ENCODE results near the gene INPP5D. TPM values are rescaled to one million over a fixed set of nuclear protein-coding genes. Genes with fewer than 3 reads are reported as not detected.

Gene INPP5D
- total RNA-seq, 1 donor from 2014 or later, result 33.4 TPM

GRCh38 chr2:233210843-233211547, 150.9 kb downstream of the INPP5D start:
- intact Hi-C loops (cut with DNase I), result no loop called here
- no peaks in the 10 kb centered on the region for H3K9me3 ChIP-seq
- no peak for DNase-seq (ENCODE audit: extremely low spot score in 2 of 2)
- TF ChIP-seq POLR2A (IDR thresholded peaks at IDR 0.05), result no peak
- peak in 1 of 2 donors; percentile 13 for TF ChIP-seq POLR2AphosphoS5 (IDR thresholded peaks at IDR 0.05; ENCODE audit: insufficient read depth in 1 of 2, low read depth in 1 of 2)
- H3K4me3 ChIP-seq, result peak overlapping the region in 1 of 2 donors; percentile 19
- H3K4me1 ChIP-seq, result peaks cover 24% of the 10 kb centered on the region
- no peak overlapping the region for H3K27ac ChIP-seq
- H3K27me3 ChIP-seq, result no peaks in the 10 kb centered on the region
- no peaks in the 10 kb centered on the region for H3K36me3 ChIP-seq

- Histone ChIP-seq H3K27me3 (no peaks in the 10 kb centered on the region), H3K4me3 (peak overlapping the region in 1 of 2 donors; percentile 19), H3K4me1 (peaks cover 24% of the 10 kb centered on the region), H3K36me3 (no peaks in the 10 kb centered on the region), H3K27ac (no peak overlapping the region), H3K9me3 (no peaks in the 10 kb centered on the region)
- DNase-seq (ENCODE audit: extremely low spot score in 2 of 2), result no peak
- TF ChIP-seq POLR2AphosphoS5 (IDR thresholded peaks at IDR 0.05; ENCODE audit: insufficient read depth in 1 of 2, low read depth in 1 of 2) (no peak), POLR2A (IDR thresholded peaks at IDR 0.05) (no peak), CTCF (IDR thresholded peaks at IDR 0.05) (no peak)
- intact Hi-C loops (cut with DNase I), result no loop called here
These were observed 151.4 kb downstream of the INPP5D start for GRCh38 chr2:233211548-233211895.

- H3K27me3 ChIP-seq, result no peaks in the 10 kb centered on the region
- H3K9me3 ChIP-seq, result no peaks in the 10 kb centered on the region
- TF ChIP-seq POLR2AphosphoS5 (IDR thresholded peaks at IDR 0.05; ENCODE audit: insufficient read depth in 1 of 2, low read depth in 1 of 2) (no peak), CTCF (IDR thresholded peaks at IDR 0.05) (no peak), POLR2A (IDR thresholded peaks at IDR 0.05) (no peak)
- no peak overlapping the region for H3K4me3 ChIP-seq
- intact Hi-C loops (cut with DNase I), result no loop called here
- no peak for DNase-seq (ENCODE audit: extremely low spot score in 2 of 2)
- H3K27ac ChIP-seq, result no peak overlapping the region
- no peaks in the 10 kb centered on the region for H3K36me3 ChIP-seq
- H3K4me1 ChIP-seq, result peaks cover 24% of the 10 kb centered on the region
These were observed 152.9 kb downstream of the INPP5D start for GRCh38 chr2:233213011-233213410.

GRCh38 chr2:233213975-233214374, 153.8 kb downstream of the INPP5D start:
- intact Hi-C loops (cut with DNase I), result no loop called here
- no peak for TF ChIP-seq POLR2AphosphoS5 (IDR thresholded peaks at IDR 0.05; ENCODE audit: insufficient read depth in 1 of 2, low read depth in 1 of 2)
- no peak for TF ChIP-seq CTCF (IDR thresholded peaks at IDR 0.05)
- TF ChIP-seq POLR2A (IDR thresholded peaks at IDR 0.05), result no peak

GRCh38 chr2:233217892-233218377, 157.8 kb downstream of the INPP5D start:
- TF ChIP-seq POLR2AphosphoS5 (IDR thresholded peaks at IDR 0.05; ENCODE audit: insufficient read depth in 1 of 2, low read depth in 1 of 2) (no peak), POLR2A (IDR thresholded peaks at IDR 0.05) (no peak), CTCF (IDR thresholded peaks at IDR 0.05) (no peak)
- H3K27ac ChIP-seq, result no peak overlapping the region
- intact Hi-C loops (cut with DNase I), result no loop called here

More at GRCh38 chr2:233213975-233214374, 153.8 kb downstream of the INPP5D start:
- H3K27me3 ChIP-seq, result no peaks in the 10 kb centered on the region
- H3K27ac ChIP-seq, result no peak overlapping the region
- H3K4me1 ChIP-seq, result peaks cover 24% of the 10 kb centered on the region
- no peaks in the 10 kb centered on the region for H3K36me3 ChIP-seq
- no peaks in the 10 kb centered on the region for H3K9me3 ChIP-seq
- H3K4me3 ChIP-seq, result no peak overlapping the region
- no peak for DNase-seq (ENCODE audit: extremely low spot score in 2 of 2)

More at GRCh38 chr2:233217892-233218377, 157.8 kb downstream of the INPP5D start:
- H3K4me1 ChIP-seq, result no peaks in the 10 kb centered on the region
- no peaks in the 10 kb centered on the region for H3K27me3 ChIP-seq
- DNase-seq (ENCODE audit: extremely low spot score in 2 of 2), result no peak
- no peaks in the 10 kb centered on the region for H3K36me3 ChIP-seq
- H3K9me3 ChIP-seq, result no peaks in the 10 kb centered on the region
- H3K4me3 ChIP-seq, result no peak overlapping the region
